GM19324 (cell line): ENCODE results near the gene MRC1.

Experiments used
- ATAC-seq: cut with Tn5 transposase; IDR thresholded peaks from one replicate; pipeline ENCODE4 v1.9.1; 2021; ENCODE audit warnings: mild to moderate bottlenecking, moderate library complexity; ENCODE audit not compliant: unreplicated experiment, low FRiP score

MRC1 gene

DNA sequence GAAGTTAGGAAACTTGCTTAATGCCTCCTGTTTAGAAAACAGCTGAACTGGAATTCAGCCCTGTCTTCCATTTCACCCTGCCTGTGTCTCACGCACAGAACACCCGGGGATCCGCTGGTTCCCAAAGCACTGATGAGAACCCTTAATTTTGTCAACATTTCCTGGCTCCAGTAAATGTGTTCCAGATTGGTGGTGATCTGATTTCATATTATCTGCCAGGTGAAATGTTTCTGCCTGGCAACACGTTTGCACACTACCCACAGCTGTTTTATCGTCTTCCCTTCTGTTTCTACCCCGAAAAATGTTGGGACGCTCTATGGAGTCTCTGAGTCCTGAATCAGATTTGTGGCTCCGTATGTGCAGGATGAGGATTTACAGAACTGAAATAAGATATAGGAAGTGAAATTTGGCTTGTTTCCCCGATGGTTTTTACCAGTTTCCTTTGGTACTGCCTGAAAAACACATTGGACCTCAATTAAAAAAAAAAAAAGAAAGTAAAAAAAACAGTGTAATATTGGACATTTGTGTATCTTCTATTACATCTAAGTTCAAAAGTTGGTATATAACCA lies 29.0 kb downstream of the MRC1 start:
- no peak for ATAC-seq

DNA sequence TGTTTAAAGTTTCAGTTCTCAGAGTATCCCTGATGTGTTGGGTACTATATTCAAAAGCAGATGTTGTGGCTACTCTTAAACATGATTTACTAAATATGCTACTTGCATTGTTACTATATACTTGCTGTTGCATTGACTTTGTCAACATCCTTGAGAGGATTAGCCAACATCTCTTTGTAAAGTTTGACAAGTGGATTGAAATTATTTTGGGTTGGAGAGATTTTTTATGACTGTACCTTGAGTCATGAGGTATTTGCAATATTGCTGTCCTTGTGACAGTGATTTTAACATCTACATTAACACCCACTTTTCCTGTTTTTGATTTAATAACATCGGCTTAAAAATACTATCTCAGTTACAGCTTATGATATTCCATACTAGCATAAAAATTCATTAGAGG lies 31.9 kb downstream of the MRC1 start:
- no peak for ATAC-seq

DNA sequence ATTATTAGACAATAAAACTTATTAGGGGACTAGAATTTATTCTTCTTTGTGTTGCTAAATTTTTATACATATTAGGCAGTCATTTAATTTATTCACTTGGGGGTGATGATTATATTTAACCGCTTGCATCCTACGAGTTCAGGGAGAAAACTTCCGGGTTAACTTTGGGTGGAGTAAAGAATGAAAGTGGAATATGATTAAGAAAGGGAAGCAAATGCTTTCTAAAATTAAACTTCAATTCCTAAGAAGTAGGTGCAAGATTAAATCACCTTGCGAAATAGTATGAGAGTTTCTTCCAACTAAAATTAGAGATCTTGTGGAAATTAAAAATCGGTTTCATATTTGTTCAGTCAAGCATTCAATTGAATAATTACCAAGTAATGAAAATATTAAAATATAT lies 33.5 kb downstream of the MRC1 start:
- ATAC-seq, result no peak

DNA sequence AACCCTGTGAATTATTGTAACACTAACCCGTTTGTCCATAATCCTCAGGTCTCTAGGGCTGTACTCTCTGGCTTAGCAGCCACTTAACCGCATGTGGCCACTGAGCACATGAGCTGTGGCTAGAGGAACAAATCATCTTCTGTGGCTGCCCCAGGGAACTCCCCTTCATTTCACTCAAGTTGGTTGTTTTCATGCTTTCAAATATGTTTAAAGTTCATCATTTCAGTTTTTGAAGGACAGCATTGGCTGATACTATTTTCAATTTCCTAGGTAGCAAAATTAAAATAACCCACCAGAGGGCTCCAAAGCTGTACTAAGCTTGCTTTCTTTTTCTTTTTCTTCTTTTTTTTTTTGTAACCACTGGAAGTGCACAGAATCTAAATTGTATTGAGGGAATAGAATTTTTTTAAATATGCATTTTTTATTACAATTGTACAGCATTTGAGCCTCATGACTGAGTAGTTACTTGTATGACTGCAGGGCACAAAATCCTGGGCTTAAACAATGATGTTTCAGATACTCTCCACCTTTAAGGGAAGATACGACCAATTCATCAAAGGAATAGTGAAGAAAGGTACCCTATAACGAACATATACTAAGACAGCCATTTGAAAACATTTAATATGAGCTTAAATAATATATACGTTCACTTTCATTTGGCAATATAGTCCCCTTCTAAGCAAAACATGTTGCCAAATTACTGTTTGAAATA lies 38.6 kb downstream of the MRC1 start:
- no peak for ATAC-seq

DNA sequence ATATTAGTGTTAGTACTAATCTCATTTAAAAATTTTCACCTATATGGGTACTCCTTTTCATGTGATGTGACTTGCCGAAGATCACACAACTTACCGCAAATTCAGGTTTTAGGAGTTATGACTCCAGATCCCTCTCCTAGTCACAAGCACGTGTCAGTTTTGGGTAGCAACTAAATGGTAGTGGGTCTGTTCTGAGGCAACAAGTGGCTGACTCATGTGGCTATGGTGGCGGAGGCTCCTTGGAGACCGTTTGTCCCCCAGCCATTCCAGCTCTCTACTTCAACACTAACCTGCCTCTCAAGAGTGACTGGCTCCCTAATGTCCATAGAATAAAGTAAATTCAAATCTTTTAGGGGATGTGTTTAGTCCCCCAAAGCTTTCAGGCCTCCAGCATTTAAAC lies 39.5 kb downstream of the MRC1 start:
- no peak for ATAC-seq

DNA sequence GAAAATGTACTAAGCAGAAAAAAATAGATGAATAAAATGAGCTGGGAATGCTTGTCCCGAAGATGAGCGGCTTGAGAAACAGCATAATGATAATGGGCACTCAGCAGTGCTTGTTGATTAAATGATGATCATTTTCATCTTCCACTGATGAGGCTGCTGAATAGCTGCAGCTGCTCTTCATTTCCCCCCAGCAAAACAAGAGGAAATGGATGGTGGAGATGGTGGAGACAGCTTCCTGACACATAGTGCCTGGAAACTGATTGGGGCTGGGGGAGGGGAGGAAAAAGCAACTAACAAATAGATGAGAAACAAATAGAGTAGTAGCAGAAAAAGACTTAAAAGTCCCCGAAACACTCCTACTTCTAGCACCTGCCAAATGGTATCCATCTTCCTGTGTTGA lies 41.4 kb downstream of the MRC1 start:
- ATAC-seq, result no peak

DNA sequence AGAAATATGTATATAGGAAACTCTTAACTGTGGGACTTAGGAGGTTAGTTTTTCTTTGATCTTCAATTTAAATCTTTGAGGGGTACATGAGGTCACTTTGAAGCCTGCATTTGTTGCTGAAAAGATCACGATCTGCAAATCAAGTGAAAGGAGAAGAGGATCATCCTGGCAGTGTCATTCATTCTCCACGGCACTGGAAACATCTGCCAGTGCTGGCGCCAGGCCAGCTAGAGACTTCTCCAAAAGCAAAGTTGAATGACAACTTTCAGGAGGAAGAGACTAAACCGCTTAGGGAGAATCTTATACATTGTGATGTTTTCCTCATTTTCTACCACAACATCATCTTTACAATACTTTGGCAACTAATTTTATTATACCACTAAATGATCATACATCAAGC lies 42.5 kb downstream of the MRC1 start:
- no peak for ATAC-seq

DNA sequence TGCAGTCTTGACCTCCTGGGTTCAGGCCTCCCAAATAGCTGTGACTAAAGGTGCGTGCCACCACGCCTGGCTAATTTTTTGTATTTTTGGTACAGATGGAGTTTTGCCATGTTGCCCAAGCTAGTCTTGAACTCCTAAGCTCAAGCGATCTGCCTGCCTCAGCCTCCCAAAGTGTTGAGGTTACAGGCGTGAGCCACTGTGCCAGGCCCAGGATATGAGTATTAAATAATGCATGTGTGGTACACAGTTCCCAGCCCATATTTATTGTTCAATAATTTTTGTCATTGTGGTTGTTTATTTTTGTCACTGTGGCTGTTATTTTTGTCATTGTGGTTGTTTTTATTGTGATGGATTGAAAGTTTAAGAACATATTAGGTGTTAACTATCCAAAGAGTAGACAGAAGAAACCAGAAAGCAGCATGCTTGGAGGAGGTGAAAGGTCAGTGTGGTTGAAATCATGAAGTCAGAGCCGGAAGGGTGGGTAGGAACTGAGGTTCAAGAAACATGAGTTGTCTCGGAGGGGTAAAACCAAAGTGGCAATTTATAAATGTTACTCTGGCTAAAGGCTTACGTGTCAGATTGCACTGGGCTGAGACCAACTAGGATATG lies 45.0 kb downstream of the MRC1 start:
- ATAC-seq, result no peak

DNA sequence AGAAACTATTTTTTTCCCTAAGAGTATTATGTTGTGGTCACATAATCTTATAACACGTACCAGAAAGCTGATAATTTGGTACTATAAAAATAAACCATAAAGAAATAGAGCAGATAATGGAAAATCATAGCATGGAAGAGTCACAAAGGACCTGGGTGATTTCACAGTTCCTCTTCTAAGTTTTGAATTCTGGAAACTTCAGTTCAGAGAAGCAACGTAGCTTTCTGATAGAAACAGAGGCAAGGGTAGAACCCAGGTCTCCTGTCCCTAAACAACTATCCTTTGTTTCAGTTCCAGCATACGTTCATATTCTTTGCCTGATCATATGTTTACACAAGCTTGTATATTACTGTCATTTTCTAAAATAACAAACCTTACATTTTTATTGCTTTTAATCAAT lies 47.9 kb downstream of the MRC1 start:
- no peak for ATAC-seq

DNA sequence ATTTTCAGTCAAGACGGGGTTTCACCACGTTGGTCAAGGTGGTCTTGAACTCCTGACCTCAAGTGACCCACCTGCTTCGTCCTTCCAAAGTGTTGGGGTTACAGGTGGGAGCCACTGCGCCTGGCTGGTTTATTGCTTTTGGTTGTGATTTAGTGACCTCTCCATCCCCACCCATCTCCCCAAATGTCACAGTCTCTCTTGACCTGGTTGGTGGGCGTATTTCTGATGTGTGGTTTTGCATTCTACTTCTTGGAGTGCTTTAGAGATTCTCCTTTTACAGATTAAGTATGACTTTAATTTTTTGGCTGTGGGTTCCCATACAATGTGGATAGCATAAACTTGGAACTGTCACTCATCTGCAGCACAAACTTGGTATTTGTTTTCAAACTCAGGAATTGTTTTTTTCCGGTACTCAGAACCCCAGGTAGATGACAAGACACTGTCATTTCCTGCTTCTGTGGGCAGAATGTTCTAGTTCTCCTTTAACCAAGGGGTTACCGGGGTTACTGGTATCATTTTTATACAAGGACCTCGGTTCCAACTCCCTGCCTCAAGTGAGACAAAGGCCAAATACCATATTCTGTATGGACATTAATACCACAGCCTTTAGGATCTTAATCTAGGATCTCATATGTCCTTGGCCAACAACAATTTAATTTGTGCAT lies 50.5 kb downstream of the MRC1 start:
- ATAC-seq, result no peak

DNA sequence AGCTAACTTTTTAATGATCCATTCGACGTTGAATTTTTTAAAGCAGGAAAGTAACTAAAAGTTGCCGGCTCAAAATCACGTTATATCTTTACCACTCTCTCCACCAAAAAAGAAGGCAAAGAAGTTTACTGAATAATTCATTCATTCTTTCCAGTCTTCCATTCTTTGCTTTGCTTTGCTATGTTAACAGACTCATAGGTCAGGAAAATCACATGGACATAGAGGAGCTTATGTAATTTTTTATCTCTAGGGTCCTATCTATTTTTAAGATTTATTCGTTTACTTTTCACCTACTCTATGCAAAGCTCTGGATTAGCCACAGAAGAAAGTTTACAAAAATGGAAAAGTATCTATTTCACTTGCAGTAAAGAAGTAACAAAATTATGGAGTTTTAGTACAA lies 52.6 kb downstream of the MRC1 start:
- no peak for ATAC-seq

DNA sequence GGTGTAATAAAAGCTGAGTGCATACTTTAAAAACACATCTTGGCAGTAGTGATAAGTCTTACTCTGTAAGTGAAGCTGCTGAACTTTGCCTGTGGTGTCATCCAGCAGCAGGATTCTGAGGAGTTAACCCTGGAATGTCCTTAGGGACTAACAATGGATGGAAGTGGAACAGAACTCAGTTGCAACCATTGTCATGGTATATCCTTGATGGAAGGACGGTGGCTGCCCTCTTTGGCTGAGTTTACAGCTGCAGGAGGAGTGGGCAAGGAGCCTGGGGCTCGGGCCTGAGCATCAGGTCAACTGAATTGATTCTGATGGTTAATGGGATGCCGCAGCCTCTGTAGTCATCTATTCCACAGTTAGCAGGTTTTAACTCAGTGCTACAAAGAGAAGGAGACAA lies 56.2 kb downstream of the MRC1 start:
- no peak for ATAC-seq

DNA sequence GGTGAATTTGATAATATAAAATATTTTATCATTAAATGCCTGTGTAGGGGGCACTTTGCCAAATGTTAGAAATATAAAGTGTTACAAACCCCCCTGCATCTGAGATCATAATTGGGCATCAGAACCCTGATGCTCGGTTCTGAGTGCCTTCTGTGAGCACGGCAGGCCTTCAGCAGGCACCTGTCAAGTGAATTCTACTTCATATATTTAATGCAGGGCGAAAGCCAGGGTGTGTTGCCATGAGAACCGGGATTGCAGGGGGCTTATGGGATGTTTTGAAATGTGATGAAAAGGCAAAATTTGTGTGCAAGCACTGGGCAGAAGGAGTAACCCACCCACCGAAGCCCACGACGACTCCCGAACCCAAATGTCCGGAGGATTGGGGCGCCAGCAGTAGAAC lies 57.2 kb downstream of the MRC1 start:
- no peak for ATAC-seq

DNA sequence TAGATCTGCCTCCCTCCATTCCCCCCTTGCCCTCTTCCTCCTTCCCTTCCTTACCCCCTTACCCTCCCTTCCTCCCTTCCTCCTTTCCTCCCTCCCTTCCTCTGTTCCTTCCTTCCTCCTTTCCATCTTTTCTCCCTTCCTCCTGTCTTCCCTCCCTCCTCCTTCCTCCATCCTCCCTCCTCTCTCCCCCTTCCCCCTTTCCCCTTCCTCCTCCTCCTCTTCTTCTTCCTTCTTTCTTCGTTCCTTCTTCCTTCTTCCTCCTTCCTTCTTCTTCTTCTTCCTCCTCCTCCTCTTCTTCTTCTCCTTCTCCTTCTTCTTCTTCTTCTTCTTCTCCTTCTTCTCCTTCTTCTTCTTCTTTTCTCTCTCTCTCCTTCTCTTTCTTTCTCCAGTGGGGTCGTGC lies 57.9 kb downstream of the MRC1 start:
- ATAC-seq, result no peak

DNA sequence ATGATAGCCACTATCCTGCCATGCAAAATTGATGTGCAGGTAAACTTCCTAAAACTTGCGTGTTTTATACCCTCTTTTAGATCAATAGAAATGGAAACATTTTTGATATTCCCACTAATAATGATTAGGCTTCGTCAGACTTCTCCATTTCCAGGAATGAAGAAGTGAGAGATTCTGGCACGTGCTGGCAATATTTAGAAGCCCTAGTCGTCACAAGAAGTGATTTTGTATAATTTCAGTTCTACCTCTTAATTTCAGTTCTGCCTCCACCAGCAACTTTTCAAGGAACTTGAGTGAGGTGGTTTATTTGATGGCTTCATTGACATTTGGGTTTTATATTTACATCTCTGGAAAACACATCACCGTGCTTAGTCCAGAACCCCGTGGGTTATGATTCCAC lies 61.9 kb downstream of the MRC1 start:
- no peak for ATAC-seq

DNA sequence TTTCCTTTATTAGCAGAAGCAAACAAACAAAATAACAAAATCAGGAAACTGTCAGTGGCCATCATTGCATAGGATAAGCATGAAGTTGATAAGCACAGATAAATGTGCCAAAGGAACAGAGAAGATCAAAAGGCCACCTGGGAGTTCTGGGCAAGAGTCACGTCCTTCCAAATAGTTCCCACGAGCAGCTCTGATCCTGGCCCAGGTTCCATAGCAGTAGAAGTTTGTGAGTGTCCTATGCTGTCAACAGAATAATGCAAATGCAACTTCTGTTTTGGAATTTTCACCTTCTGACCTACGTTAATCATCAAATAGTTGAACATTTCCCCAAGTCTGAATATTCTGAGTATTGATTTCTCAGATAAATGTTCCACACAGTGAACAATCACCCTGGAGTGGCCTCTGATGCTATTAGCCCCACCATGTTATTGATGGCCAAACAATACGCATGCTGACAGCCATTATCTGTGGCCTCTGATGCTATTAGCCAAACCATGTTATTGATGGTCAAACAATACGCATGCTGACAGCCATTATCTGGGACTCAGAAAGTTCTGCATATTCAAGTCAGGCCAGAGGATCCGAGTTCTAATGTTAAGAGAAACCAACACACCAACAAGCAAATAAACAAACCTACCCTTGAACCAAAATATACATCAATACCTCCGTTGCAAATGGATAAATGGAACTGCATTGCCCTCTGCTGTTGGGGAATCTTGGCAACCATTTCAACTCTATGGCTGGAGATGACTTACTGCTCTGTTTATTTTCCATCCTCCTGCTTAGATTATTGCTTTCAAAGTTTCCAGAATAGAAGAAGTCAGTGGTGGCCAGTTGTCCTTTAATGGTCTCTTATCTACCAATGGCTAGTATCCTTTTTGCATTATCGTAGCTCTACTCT lies 63.3 kb downstream of the MRC1 start:
- ATAC-seq, result no peak

DNA sequence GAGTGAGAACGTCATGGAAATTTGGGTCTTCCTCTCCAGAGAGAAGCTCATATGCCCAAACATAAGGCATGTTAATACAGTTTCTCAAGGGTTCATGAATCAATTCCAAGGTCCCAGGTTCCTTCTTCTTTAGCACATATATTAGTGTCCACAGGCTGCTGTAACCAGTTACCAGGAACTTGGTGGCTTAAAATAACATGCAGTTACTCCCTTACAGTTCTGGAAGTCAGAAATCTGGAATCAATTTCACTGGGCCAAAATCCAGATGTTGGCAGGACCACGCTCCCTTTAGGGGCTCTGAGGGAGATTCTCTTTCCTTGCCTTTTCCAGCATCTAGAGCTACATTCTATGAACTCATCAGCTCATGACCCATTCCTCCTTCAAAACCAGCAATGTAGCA lies 64.8 kb downstream of the MRC1 start:
- no peak for ATAC-seq

DNA sequence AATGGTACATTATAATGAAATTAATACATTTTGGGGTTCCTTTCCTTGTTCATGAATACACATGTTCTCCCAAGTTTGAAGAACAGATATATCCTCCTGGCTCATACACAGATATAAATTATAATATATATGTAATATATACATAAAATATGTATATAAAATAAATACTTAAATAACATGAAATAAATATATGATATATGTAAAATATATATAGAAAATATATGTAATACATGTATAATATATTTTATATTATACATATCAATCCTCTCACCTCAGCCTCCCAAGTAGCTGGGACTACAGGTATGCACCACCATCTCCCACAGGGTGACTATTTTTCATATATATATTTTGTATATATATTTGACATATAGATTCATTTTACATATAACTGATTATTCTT lies 68.0 kb downstream of the MRC1 start:
- ATAC-seq, result no peak

DNA sequence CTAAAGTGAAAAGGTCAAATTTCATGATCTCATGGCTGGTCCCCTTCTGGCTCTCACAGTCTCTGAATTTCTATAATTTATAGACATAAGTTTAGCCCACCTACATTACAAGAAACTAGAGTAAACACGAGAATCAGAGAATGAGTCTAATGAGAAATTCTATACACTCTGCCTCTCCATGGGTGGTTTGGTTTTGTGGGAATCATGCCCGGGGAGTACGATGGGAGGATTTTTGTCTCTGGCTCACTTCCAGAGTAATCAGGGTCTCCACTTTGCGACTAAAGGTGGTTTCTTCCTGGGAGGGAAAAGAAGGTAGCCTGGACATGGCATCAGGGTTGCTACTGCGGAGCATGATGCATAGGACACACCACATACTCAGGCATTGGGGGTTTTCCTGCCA lies 69.7 kb downstream of the MRC1 start:
- ATAC-seq, result no peak

DNA sequence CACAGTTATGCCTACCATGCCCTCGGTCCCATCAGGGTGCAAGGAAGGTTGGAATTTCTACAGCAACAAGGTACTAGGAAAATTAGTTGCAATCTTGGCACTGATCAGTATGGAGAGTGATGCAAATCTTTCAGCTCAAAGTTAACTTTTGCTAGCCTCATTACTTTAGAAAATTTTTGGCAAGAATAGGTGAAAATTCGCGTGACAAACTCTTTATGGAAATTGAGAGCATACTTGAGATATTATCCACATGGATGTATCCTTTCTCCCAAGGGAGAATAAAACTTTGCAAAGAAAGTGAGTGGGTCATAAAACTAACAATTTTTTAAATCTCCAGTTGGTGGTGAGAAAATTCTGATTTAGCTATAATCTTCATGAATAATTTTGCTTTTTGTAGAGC lies 71.5 kb downstream of the MRC1 start:
- ATAC-seq, result no peak

DNA sequence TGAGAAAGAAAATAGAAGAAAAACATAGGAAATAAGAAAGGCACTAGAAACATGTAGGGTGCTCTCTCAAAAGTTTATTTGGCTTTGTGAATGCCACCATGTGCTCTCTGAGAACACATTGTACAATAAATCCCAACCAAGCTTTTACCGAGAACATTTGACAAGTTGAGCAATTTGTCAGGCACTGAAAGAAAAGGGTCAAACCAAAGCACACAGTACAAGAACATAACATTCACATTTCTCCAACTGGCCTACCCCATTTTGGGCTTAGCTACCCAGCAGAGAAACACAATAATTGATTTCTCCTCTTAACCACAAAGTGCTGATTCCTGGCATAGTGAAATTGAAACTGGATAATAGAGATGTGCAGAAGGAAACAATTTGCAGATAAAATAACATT lies 73.4 kb downstream of the MRC1 start:
- ATAC-seq, result no peak
